Prostate gland (tissue), 2 donors: Measurements from ENCODE around the gene CALML3. TPM values are rescaled to one million over a fixed set of nuclear protein-coding genes. Genes with fewer than 3 reads are reported as not detected.

Experiments
- DNase-seq: peaks from one replicate; pipeline ENCODE4 v3.0.0-alpha.2; 2019; ENCODE audit warnings: low spot score
- H3K27ac ChIP-seq, 2 donors: fragments of 200-600 bp; sonication (generic); 2 replicates each; pipeline ENCODE4 v1.5.1; 2017 to 2019
- H3K27me3 ChIP-seq: fragments of 200-600 bp; sonication (generic); replicated peaks from 2 replicates; pipeline ENCODE4 v1.5.1; 2019; ENCODE audit not compliant: insufficient read depth
- H3K36me3 ChIP-seq, 2 donors: fragments of 200-600 bp; sonication (generic); 1 replicate in 1 of 2; 2 replicates in 1 of 2; pipeline versions ENCODE4 v1.5.1 to v1.8.1; 2017 to 2019
- H3K4me1 ChIP-seq: fragments of 200-600 bp; sonication (generic); replicated peaks from 2 replicates; pipeline ENCODE4 v1.5.1; 2019
- H3K4me3 ChIP-seq, 2 donors: fragments of 200-600 bp; sonication (generic); 2 replicates each; pipeline ENCODE4 v1.5.1; 2017 to 2019
- H3K9me3 ChIP-seq: fragments of 200-600 bp; sonication (generic); 2 replicates; pipeline ENCODE4 v1.5.1; 2017
- CTCF ChIP-seq, 4 experiments: fragments of 200-600 bp in 2 of 4; fragments of 450-650 bp in 2 of 4; sonication (generic) in 2 of 4; IDR thresholded peaks; 1 replicate in 3 of 4; 2 replicates in 1 of 4; pipeline ENCODE4 v1.5.1; 2016 to 2019; ENCODE audit warnings: antibody characterized with exemption in 4 of 4, mild to moderate bottlenecking in 2 of 4, moderate library complexity in 2 of 4
- POLR2A ChIP-seq: fragments of 450-650 bp; IDR thresholded peaks from one replicate; pipeline ENCODE4 v1.6.1; 2016; ENCODE audit warnings: antibody characterized with exemption, mild to moderate bottlenecking
- POLR2AphosphoS5 ChIP-seq: sonication (generic); formaldehyde crosslinking; IDR thresholded peaks from one replicate; pipeline ENCODE4 v1.6.1; 2017; ENCODE audit warnings: antibody characterized with exemption
- WGBS: methylation state at CpG from one replicate; pipeline ENCODE4 v1.1.5; 2018; 5-methylcytosine and 5-hydroxymethylcytosine counted together
- intact Hi-C: fragments of 100-400 bp; cut with DNase I; formaldehyde crosslinking; loops from one replicate; pipeline ENCODE4 v1.14.2; 2022
- total RNA-seq, 2 donors: library from RNA; depleted of rRNA; stranded (reverse); fragments of >200 nt; gene quantifications; one replicate each; pipeline ENCODE4 v1.1.0, GENCODE V29; 2016

The CALML3 gene
- total RNA-seq, 2 donors from 2014 or later = 1.6 to 8.0 TPM

- WGBS = 96% methylated on average over 25 of the region's 25 CpGs
- no peaks in the 10 kb centered on the region for H3K9me3 ChIP-seq
- TF ChIP-seq POLR2A = no peak
- no peak for TF ChIP-seq POLR2AphosphoS5
- TF ChIP-seq CTCF (IDR thresholded peaks at IDR 0.05) = no peak
- no peaks in the 10 kb centered on the region for H3K36me3 ChIP-seq
- intact Hi-C loops = loop anchor here (5.0 kb wide), 1 partner anchor 65 kb away; no protein-coding TSS in a partner anchor
- DNase-seq = no peak
- H3K27me3 ChIP-seq = no peaks in the 10 kb centered on the region
- no peaks in the 10 kb centered on the region for H3K4me1 ChIP-seq
- H3K4me3 ChIP-seq = no peak overlapping the region
- peak overlapping the region in 1 of 2 donors; percentile 24 for H3K27ac ChIP-seq
These were observed 12.4 kb upstream of the CALML3 start for GRCh38 chr10:5512331-5512730.

GRCh38 chr10:5512881-5513612, 11.7 kb upstream of the CALML3 start:
- peak; percentile 53 for TF ChIP-seq POLR2AphosphoS5
- no peak for TF ChIP-seq CTCF (IDR thresholded peaks at IDR 0.05)
- TF ChIP-seq POLR2A = no peak
- 62% methylated on average over 15 of the region's 15 CpGs for WGBS
- H3K4me1 ChIP-seq = no peaks in the 10 kb centered on the region

GRCh38 chr10:5514226-5514850, 10.4 kb upstream of the CALML3 start:
- Histone ChIP-seq H3K9me3 (no peaks in the 10 kb centered on the region), H3K4me3 (no peak overlapping the region), H3K36me3 (no peaks in the 10 kb centered on the region), H3K27ac (no peak overlapping the region), H3K27me3 (no peaks in the 10 kb centered on the region), H3K4me1 (no peaks in the 10 kb centered on the region)
- WGBS = 83% methylated on average over 16 of the region's 16 CpGs
- intact Hi-C loops = loop anchor here (5.0 kb wide), 1 partner anchor 67 kb away; no protein-coding TSS in a partner anchor
- TF ChIP-seq POLR2A = no peak
- no peak for TF ChIP-seq POLR2AphosphoS5
- TF ChIP-seq CTCF (IDR thresholded peaks at IDR 0.05) = no peak
- DNase-seq = no peak

More at GRCh38 chr10:5512881-5513612, 11.7 kb upstream of the CALML3 start:
- no peak for DNase-seq
- intact Hi-C loops = loop anchor here (5.0 kb wide), 1 partner anchor 66 kb away; no protein-coding TSS in a partner anchor
- H3K9me3 ChIP-seq = no peaks in the 10 kb centered on the region
- peak overlapping the region in 1 of 2 donors; percentile 24 for H3K27ac ChIP-seq
- no peaks in the 10 kb centered on the region for H3K36me3 ChIP-seq
- no peaks in the 10 kb centered on the region for H3K27me3 ChIP-seq
- no peak overlapping the region for H3K4me3 ChIP-seq

- intact Hi-C loops = no loop called here
- DNase-seq = no peak
- H3K27ac ChIP-seq = peak overlapping the region; percentile 37 to 41
- H3K9me3 ChIP-seq = no peaks in the 10 kb centered on the region
- TF ChIP-seq POLR2A = no peak
- no peak for TF ChIP-seq CTCF (IDR thresholded peaks at IDR 0.05)
- peak; percentile 14 for TF ChIP-seq POLR2AphosphoS5
- no peaks in the 10 kb centered on the region for H3K4me1 ChIP-seq
- no peaks in the 10 kb centered on the region for H3K36me3 ChIP-seq
- no peaks in the 10 kb centered on the region for H3K27me3 ChIP-seq
- no peak overlapping the region for H3K4me3 ChIP-seq
- 69% methylated on average over 10 of the region's 10 CpGs for WGBS
These were observed 8.6 kb upstream of the CALML3 start for GRCh38 chr10:5515948-5516761.
